Lung (tissue), 12 donors: ENCODE data around the gene VPS37B. TPM values are rescaled to one million over a fixed set of nuclear protein-coding genes. Genes with fewer than 3 reads are reported as not detected.
A peak's percentile ranks its signal among the peaks of the same experiment; 100 is the strongest.

Experiments used
- ATAC-seq: fragments of 200-7000 bp; cut with Tn5 transposase; one replicate; pipeline ENCODE4 v1.9.1; 2020; ENCODE audit warnings: moderate number of reproducible peaks; ENCODE audit not compliant: insufficient read depth, low FRiP score
- DNase-seq, 3 donors: peaks; one replicate each; pipeline ENCODE4 v3.0.0-alpha.2; 2013 to 2017
- H3K27ac ChIP-seq, 2 donors: one replicate each; pipeline ENCODE4 v1.5.1; 2013; ENCODE audit warnings: mild to moderate bottlenecking in 2 of 2, moderate library complexity in 2 of 2, control low read depth in 1 of 2, inconsistent platforms in 1 of 2, low read depth in 1 of 2, low read length in 1 of 2
- H3K27me3 ChIP-seq, 3 donors: one replicate each; pipeline ENCODE4 v1.5.1; 2013; ENCODE audit warnings: low read length in 2 of 3; ENCODE audit not compliant: control insufficient read depth in 3 of 3, insufficient read depth in 3 of 3
- H3K36me3 ChIP-seq, 4 donors: one replicate each; pipeline ENCODE4 v1.5.1; 2013; ENCODE audit warnings: low read length in 4 of 4, mild to moderate bottlenecking in 1 of 4, moderate library complexity in 1 of 4; ENCODE audit not compliant: control insufficient read depth in 4 of 4, insufficient read depth in 4 of 4
- H3K4me1 ChIP-seq, 5 donors: one replicate each; pipeline ENCODE4 v1.5.1; 2013; ENCODE audit warnings: low read length in 5 of 5, mild to moderate bottlenecking in 2 of 5, moderate library complexity in 1 of 5; ENCODE audit not compliant: control insufficient read depth in 5 of 5, insufficient read depth in 5 of 5
- H3K4me3 ChIP-seq: one replicate; pipeline ENCODE4 v1.5.1; 2013; ENCODE audit warnings: mild to moderate bottlenecking, control low read depth, moderate library complexity
- H3K9ac ChIP-seq, 2 donors: one replicate each; pipeline ENCODE4 v1.5.1; 2013; ENCODE audit warnings: low read length in 2 of 2, control low read depth in 1 of 2; ENCODE audit not compliant: insufficient read depth in 1 of 2
- H3K9me3 ChIP-seq, 4 donors: one replicate each; pipeline ENCODE4 v1.5.1; 2013; ENCODE audit warnings: low read length in 3 of 4, mild to moderate bottlenecking in 1 of 4, moderate library complexity in 1 of 4; ENCODE audit not compliant: control insufficient read depth in 4 of 4, insufficient read depth in 3 of 4
- WGBS, 2 donors: extraction: QIAGEN DNeasy Blood & Tissue Kit; methylation state at CpG; one replicate each; pipeline ENCODE4 v1.1.7; 2013; 5-methylcytosine and 5-hydroxymethylcytosine counted together
- polyA plus RNA-seq, 2 donors: library from polyadenylated mRNA; stranded (reverse); fragments of 200-250 nt; gene quantifications; one replicate each; pipeline ENCODE4 v1.2.1, GENCODE V29; 2013
- total RNA-seq, 2 donors: library from RNA; depleted of rRNA in 1 of 2; stranded (reverse); fragments of >200 nt in 1 of 2; gene quantifications; one replicate each; pipeline ENCODE4 v1.2.1, GENCODE V29; 2014 to 2021
- TF ChIP-seq, protein P1 (sequence below): IDR thresholded peaks from 2 replicates; pipeline ENCODE4 v1.5.1; 2012; ENCODE audit warnings: mild to moderate bottlenecking; ENCODE audit errors: control extremely low read depth, extremely low read depth
- donor health status: control.
- donor health status: control.
- donor health status: Bipolar disorder and iron deficiency.
- donor health status: healthy.
- donor health status: DM: yes; HTN: yes; CAD: no.

Gene VPS37B
- total and polyA plus RNA-seq, 4 donors, result 31.0 to 44.1 (median 42.3) TPM

DNA sequence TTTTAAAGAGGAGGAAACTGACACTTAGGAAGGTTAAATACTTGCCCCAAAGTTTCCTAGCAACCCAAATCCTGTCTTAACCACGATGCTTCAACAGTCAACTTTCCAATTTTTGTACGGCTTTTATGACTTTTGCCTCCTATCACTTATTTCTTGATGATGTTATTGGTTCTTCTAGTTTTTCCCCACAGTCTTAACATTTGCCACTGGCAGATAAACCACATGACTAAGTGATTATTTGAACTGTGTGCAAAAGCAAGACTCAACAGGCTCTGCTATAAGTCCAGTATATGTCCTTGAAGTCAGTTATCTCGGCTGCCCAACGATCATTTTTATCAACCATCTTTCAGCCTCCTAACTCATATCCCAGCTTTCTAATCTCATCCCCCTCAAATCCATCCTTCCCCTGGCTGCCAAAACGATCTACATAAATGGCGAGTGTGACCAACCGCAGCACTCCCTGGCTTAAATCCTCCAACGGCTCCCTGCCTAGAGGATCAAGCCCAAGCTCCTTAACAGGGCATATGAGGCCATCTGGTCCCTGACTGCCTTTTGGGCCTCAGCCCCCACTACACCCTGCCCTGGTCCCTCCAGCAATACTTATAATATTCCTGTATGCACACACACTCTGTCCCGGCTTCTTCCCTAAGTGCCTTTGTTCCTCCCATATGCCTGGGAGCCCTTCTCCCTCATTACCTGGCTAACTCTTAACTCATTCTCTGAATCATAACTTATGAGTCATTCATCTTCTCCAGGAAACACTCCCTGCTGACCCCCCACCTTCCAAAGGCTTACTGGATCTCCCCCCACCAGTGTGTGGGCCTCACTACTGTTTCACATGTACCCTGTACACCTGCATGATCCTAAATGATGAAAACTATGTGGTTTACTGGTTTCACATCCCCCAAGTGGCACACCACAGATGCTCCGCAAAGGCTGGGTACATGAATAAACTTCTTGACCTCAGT, 8.8 kb downstream of the VPS37B start:
- Histone ChIP-seq H3K4me3 (no peak overlapping the region), H3K36me3 (no peaks in the 10 kb centered on the region), H3K9me3 (no peaks in the 10 kb centered on the region), H3K4me1 (peaks cover 21 to 36% (median 31%) of the 10 kb centered on the region in 5 donors), H3K27ac (peak overlapping the region; percentile 59 to 90), H3K27me3 (no peaks in the 10 kb centered on the region), H3K9ac (no peak overlapping the region)
- DNase-seq, result no peak
- WGBS, 2 donors, result 61 to 69% methylated on average over 10 of the region's 10 CpGs
- TF ChIP-seq, protein P1, sequence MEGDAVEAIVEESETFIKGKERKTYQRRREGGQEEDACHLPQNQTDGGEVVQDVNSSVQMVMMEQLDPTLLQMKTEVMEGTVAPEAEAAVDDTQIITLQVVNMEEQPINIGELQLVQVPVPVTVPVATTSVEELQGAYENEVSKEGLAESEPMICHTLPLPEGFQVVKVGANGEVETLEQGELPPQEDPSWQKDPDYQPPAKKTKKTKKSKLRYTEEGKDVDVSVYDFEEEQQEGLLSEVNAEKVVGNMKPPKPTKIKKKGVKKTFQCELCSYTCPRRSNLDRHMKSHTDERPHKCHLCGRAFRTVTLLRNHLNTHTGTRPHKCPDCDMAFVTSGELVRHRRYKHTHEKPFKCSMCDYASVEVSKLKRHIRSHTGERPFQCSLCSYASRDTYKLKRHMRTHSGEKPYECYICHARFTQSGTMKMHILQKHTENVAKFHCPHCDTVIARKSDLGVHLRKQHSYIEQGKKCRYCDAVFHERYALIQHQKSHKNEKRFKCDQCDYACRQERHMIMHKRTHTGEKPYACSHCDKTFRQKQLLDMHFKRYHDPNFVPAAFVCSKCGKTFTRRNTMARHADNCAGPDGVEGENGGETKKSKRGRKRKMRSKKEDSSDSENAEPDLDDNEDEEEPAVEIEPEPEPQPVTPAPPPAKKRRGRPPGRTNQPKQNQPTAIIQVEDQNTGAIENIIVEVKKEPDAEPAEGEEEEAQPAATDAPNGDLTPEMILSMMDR, result no peak
- ATAC-seq, result peak; percentile 2

DNA sequence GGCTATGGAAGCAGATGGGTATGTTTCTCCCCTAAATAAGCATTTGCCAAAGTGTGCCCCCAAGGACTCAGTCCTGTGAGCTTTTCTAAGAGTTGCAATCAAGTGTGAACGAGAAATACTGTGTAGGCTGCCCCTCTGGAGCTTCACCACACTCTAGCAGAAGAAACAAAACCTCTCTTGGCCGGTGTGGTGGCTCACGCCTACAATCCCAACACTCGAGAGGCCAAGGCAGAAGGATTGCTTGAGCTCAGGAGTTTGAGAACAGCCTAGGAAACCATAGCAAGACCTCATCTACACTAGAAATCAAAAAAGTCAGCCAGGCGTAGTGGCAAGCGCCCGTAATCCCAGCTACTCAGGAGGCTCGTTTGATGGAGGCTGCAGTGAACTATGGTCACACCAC, 9.8 kb downstream of the VPS37B start:
- peaks cover 14 to 36% (median 25%) of the 10 kb centered on the region in 5 donors for H3K4me1 ChIP-seq
- H3K27ac ChIP-seq, result peak overlapping the region in 1 of 2 donors; percentile 9

DNA sequence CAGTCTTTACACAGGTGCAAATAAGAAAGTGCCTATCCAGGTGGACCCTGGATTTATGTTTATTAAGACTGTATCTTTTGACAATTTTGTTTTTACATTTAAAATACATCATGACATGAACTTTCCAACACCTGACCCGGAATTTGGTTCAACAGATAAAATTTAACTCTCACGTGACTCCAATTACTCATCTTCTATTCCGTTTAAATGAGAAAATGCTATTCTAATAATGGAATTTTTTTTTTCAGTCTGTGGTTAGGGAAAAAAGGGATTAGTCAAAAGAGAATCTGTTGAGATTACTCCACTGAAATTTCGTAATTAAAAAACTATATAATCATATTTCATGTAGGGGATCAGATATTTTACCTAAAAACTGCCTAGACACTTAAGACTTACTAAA, 11.1 kb downstream of the VPS37B start:
- H3K27ac ChIP-seq, result no peak overlapping the region
- H3K4me3 ChIP-seq, result no peak overlapping the region
- no peaks in the 10 kb centered on the region for H3K27me3 ChIP-seq
- H3K9me3 ChIP-seq, result no peaks in the 10 kb centered on the region
- peaks cover 19 to 34% (median 30%) of the 10 kb centered on the region in 5 donors for H3K4me1 ChIP-seq
- DNase-seq (no peak), ATAC-seq (no peak)
- 52 to 67% methylated on average over 4 of the region's 4 CpGs for WGBS, 2 donors
- H3K36me3 ChIP-seq, result no peaks in the 10 kb centered on the region
- TF ChIP-seq, protein P1, result no peak
- H3K9ac ChIP-seq, result no peak overlapping the region

More for the DNA sequence above, 9.8 kb downstream of the VPS37B start:
- no peak for ATAC-seq
- no peak overlapping the region for H3K9ac ChIP-seq
- H3K4me3 ChIP-seq, result no peak overlapping the region
- DNase-seq, result no peak
- TF ChIP-seq, protein P1, result no peak
- H3K36me3 ChIP-seq, result no peaks in the 10 kb centered on the region
- WGBS, 2 donors, result 88 to 91% methylated on average over 8 of the region's 8 CpGs
- H3K27me3 ChIP-seq, result no peaks in the 10 kb centered on the region
- no peaks in the 10 kb centered on the region for H3K9me3 ChIP-seq
